HL-60/S4 (cell line): Measurements from ENCODE around the gene PDPK1.
"Not testable (repeated sequence)": the region's sequence is repeated elsewhere in the genome, so short reads cannot be mapped to it uniquely, and the experiment has no call there.

Source experiments
- in situ Hi-C: fragments of 300-500 bp; cut with MboI; formaldehyde crosslinking; loops from 2 replicates; pipeline ENCODE4 v1.14.3; 2022; ENCODE audit warnings: low sequenced_read_pairs

PDPK1 gene

GRCh38 chr16:2606820-2607219 lies 69.0 kb downstream of the PDPK1 start:
- in situ Hi-C loops = not testable (repeated sequence)

- in situ Hi-C loops = not testable (repeated sequence)
These were observed 71.5 kb downstream of the PDPK1 start for GRCh38 chr16:2609345-2609744.

GRCh38 chr16:2609827-2610470 lies 72.1 kb downstream of the PDPK1 start:
- in situ Hi-C loops = no loop called here

GRCh38 chr16:2610781-2611498 lies 73.1 kb downstream of the PDPK1 start:
- in situ Hi-C loops = no loop called here

- in situ Hi-C loops = no loop called here
These were observed 73.7 kb downstream of the PDPK1 start for GRCh38 chr16:2611499-2611862.

DNA sequence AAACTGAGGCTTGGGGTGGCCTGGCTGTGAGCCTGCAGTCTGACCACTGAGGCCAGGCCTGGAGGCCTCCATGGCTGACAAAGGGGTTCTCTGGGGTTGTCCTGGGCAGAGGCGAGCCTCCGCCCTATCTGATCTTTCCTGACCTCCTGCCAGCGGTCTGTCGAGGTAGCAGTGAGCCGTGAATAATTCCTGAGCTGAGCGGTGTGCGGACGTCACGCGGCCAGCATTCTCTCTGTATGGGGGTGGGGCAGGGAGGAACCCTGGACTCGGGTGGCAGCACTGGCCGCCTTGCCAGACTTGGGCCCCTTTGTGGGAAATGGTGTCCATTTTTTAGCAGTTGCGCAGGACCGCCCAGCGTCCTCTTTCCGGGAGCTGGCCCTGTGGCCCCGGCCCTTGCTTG lies 74.1 kb downstream of the PDPK1 start:
- in situ Hi-C loops = not testable (repeated sequence)

DNA sequence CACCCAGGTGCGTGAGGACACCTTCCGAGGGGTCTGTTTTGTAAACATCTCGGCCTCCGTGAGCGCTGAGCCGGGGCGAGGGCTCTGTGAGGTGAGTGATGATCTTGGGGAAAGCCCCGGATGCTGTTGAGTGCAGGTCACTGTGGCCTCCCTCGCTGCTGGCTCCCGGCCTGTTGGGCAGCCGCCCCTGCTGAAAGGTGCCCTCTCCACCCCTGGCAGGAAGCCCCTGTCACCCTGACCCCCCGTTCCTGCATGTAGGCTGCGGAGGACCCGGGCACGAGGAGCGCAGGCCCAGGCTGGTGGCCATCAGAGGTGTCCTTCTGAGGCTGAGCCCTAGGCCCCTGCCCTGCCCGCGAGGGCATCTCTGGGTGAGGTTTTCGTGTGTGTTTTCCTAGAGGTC lies 75.4 kb downstream of the PDPK1 start:
- in situ Hi-C loops = not testable (repeated sequence)

- in situ Hi-C loops = no loop called here
These were observed 77.0 kb downstream of the PDPK1 start for GRCh38 chr16:2614761-2615191.

DNA sequence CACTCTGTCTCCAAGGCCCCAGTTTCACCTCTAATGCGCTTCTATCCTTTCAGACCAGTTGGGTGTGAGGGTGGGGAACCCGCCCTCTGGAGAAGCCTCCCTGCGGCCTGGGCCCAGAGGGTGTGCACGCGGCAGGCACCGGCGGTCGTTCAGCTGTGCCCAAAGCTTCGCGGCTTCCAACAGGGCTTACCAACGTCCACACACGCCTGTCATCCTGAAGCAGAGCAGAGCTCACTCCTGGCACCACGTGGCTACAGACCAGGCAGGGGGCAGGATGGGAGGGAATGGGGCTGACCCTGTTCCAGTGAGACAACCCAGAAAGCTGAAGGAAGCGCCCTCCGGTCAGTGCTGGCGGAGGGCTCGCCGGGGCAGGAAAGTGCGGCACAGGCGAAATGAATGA lies 81.1 kb downstream of the PDPK1 start:
- in situ Hi-C loops = not testable (repeated sequence)

GRCh38 chr16:2619628-2620027 lies 81.8 kb downstream of the PDPK1 start:
- in situ Hi-C loops = not testable (repeated sequence)

- in situ Hi-C loops = not testable (repeated sequence)
These were observed 83.0 kb downstream of the PDPK1 start for GRCh38 chr16:2620870-2621269.

- in situ Hi-C loops = not testable (repeated sequence)
These were observed 83.6 kb downstream of the PDPK1 start for GRCh38 chr16:2621395-2621794.

- in situ Hi-C loops = not testable (repeated sequence)
These were observed 89.3 kb downstream of the PDPK1 start for GRCh38 chr16:2627075-2627474.

DNA sequence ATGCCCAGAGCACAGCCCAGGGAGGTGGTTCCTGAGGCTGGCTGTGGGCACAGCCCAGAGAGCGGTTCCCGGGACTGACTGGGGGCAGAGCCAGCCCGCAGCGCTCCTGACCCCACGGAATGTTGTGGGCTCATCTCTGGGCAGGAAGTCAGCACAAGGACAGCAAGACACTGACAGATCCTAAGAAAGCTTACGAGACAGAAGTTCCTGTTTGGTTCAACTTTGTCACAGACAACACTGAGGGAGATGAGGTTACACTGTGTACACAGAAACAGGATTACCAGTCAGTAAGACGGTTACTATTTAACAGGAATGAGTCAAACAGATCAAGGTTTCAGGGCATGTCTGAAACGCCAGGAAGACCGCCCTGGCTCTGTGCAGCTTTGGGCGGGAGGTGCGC lies 93.4 kb downstream of the PDPK1 start:
- in situ Hi-C loops = not testable (repeated sequence)

DNA sequence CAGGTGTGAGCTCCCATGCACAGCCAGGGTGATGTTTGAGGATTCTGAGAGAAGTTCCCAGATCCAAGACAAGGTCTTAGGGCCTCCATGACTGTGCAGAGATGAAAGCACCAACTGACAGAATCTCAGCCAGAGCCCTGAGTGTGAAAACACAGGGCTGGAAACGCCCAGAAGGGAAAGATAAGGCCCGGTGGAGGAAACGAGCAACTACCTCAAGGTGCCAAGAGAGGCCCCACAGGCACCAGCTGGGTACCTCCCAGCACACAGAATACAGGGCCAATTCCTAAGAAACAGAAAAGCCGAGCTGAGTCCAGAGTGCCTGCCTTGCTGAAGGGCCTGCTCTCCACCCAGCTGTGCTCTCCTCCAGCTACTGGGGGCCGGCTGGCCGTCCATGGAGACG lies 94.5 kb downstream of the PDPK1 start:
- in situ Hi-C loops = not testable (repeated sequence)

GRCh38 chr16:2639071-2639721 lies 101.4 kb downstream of the PDPK1 start:
- in situ Hi-C loops = not testable (repeated sequence)

GRCh38 chr16:2639722-2640072 lies 101.9 kb downstream of the PDPK1 start:
- in situ Hi-C loops = not testable (repeated sequence)

DNA sequence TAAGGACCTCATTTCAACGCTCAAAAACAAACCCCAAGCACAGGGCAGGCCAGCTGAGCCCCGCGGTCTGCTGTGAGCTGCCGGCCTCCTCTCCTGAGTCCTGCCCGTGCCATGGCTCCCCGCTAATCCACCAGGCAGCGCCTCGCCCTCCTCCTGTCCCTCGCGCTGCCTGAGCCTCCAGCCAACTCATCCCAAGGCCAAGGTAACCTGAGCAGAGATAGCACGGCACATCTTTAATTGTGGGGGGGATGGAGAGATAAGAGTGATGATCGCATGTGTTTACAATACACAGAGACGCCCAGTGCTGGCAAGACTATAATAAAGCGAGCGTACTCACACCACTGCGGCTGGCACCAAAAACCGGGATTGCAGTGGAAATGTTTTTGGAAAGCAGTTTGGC lies 104.7 kb downstream of the PDPK1 start:
- in situ Hi-C loops = not testable (repeated sequence)

DNA sequence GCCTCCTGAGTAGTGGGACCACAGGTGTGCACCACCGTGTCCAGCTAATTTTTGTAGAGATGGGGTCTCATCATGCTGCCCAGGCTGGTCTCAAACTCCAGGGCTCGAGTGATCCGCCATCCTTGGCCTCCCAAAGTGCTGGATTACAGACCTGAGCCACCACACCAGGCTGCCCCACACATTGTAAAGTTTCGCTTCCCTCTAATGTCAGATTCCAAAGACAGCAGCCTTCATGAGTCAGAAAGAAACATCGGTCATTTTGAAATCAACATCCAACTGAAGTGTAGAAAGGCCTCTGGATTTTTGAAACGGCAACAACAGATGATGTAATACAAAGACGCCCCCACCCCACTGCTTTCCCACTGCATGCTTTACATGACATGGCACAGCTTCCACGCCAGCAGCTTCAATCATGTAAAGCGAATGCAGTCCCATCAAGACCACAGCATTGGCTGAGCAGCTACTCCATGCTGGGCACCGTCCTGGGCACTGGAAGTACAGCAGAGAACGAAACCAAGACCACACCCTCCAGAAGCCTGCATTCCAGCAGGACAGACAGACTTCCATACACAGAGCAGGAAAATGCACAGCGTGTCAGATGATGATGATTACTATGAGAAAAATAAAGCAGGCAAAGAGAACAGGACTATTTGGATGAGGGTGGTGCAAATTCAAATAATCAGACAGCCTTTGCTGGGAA lies 107.1 kb downstream of the PDPK1 start:
- in situ Hi-C loops = not testable (repeated sequence)

DNA sequence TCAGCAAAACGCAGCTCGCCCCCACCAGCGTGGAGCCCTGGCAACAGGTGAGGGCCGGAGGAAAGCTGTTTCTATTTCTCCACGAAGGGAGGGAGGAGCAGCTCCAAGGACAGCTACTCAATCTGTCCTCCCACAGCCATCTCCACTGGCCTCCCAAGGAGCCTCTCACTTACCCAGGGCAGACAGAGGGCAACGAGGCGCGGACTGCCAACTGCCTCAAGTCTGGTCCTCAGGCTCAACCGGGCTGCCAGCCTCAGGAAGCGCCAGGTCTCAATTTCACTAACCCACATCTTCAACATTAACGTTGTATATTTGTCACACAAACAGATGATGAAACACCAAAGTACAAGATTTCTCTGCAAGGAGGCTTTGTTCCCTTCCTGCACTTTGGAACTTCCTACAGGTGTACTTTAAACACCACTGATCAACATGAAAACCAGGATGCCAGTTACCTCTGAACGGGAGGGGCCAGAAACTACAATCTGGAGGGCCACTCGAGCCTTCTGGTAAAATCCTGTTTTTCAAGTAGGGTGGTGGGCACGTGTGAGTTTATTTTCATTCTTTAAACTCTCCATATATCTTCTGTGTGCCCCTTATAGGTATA lies 113.5 kb downstream of the PDPK1 start:
- in situ Hi-C loops = not testable (repeated sequence)
